ENCODE measurements around the gene C1QTNF7. TPM values are rescaled to one million over a fixed set of nuclear protein-coding genes. Genes with fewer than 3 reads are reported as not detected.
A peak's percentile ranks its signal among the peaks of the same experiment; 100 is the strongest.

The C1QTNF7 gene
- total and polyA plus RNA-seq, 2 donors: 0.61 to 0.94 TPM

GRCh38 chr4:15443371-15444160 lies 15.7 kb downstream of the C1QTNF7 start:
- no peak for DNase-seq (ENCODE audit: low read depth in 6 of 9, low spot score in 9 of 9)
- H3K4me1 ChIP-seq (ENCODE audit: control insufficient read depth in 2 of 2, insufficient read depth in 2 of 2, low read length in 2 of 2): peaks cover 0 to 5% of the 10 kb centered on the region in 2 donors
- no peak overlapping the region for H3K27ac ChIP-seq (ENCODE audit: low read depth in 1 of 2, low read length in 1 of 2)
- H3K36me3 ChIP-seq (ENCODE audit: control insufficient read depth in 2 of 2, insufficient read depth in 2 of 2, low read length in 1 of 2): no peaks in the 10 kb centered on the region
- no peak overlapping the region for H3K4me3 ChIP-seq (ENCODE audit: low read length in 2 of 2)
- no peaks in the 10 kb centered on the region for H3K27me3 ChIP-seq (ENCODE audit: control insufficient read depth in 2 of 2, insufficient read depth in 1 of 2, low read length in 1 of 2)
- no peaks in the 10 kb centered on the region for H3K9me3 ChIP-seq (ENCODE audit: control insufficient read depth in 2 of 2, insufficient read depth in 1 of 2, low read length in 1 of 2)
- 97% methylated on average over 2 of the region's 2 CpGs for WGBS

DNA sequence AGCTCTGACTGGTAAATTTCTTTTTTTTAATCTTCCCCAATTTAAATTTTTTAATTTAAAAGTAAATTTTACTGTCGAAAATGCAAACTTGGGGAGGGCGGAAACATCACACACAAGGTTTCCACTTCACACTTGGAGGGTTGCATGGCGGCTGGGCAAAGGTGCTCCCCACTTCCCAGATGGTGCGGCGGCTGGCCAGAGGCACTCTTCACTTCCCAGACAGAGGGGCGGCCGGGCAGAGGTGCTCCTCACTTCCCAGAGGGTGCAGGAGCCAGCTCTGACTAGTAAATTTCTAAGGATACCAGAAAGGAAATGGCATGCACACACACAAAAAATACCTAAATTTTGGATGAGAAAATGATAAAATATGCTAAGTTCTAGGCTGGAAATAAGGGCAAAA lies 16.4 kb downstream of the C1QTNF7 start:
- DNase-seq (ENCODE audit: low read depth in 6 of 9, low spot score in 9 of 9): no peak
- H3K27me3 ChIP-seq (ENCODE audit: control insufficient read depth in 2 of 2, insufficient read depth in 1 of 2, low read length in 1 of 2): no peaks in the 10 kb centered on the region
- H3K36me3 ChIP-seq (ENCODE audit: control insufficient read depth in 2 of 2, insufficient read depth in 2 of 2, low read length in 1 of 2): no peaks in the 10 kb centered on the region
- WGBS: 97% methylated on average over 7 of the region's 7 CpGs
- no peak overlapping the region for H3K4me3 ChIP-seq (ENCODE audit: low read length in 2 of 2)
- H3K4me1 ChIP-seq (ENCODE audit: control insufficient read depth in 2 of 2, insufficient read depth in 2 of 2, low read length in 2 of 2): peaks cover 0 to 5% of the 10 kb centered on the region in 2 donors
- H3K9me3 ChIP-seq (ENCODE audit: control insufficient read depth in 2 of 2, insufficient read depth in 1 of 2, low read length in 1 of 2): no peaks in the 10 kb centered on the region
- no peak overlapping the region for H3K27ac ChIP-seq (ENCODE audit: low read depth in 1 of 2, low read length in 1 of 2)

DNA sequence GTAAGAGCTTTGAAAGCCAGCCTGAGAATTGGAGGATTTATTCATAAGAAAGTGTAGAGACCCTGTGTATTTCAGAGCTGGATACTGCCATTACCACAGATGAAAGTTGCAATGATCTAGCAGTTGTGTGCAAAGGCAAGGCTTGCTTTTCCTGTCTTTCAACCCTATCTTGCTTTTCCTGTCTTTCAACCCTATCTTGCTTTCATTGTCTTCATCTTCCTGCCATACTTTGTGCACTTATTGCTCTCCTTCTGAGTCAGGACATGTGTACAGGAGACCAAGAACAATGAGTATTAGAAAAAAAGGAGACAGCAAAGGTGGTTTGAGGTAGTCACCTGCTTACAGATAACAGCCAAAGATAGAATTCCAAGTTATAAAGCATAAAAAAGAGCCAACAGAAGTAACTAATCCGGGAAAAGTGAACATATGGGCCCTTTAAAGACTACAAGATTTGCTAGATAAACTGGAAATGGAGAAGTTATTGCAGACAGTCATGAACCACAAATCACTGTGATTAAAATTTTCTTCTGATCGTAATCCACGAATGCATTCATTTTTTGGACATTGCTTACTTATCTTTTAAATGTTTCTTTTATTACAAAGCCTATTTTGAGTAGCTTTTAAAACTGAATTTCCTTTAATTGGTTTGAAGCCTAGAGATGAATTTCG lies 17.2 kb downstream of the C1QTNF7 start:
- Histone ChIP-seq H3K27me3 (ENCODE audit: control insufficient read depth in 2 of 2, insufficient read depth in 1 of 2, low read length in 1 of 2) (no peaks in the 10 kb centered on the region), H3K27ac (ENCODE audit: low read depth in 1 of 2, low read length in 1 of 2) (peak overlapping the region in 1 of 2 donors; percentile 29), H3K36me3 (ENCODE audit: control insufficient read depth in 2 of 2, insufficient read depth in 2 of 2, low read length in 1 of 2) (no peaks in the 10 kb centered on the region), H3K4me3 (ENCODE audit: low read length in 2 of 2) (no peak overlapping the region), H3K9me3 (ENCODE audit: control insufficient read depth in 2 of 2, insufficient read depth in 1 of 2, low read length in 1 of 2) (no peaks in the 10 kb centered on the region), H3K4me1 (ENCODE audit: control insufficient read depth in 2 of 2, insufficient read depth in 2 of 2, low read length in 2 of 2) (peaks cover 0 to 5% of the 10 kb centered on the region in 2 donors)
- DNase-seq (ENCODE audit: low read depth in 6 of 9, low spot score in 9 of 9): peak in 4 of 9 donors; percentile 6 to 42 (median 10)
- WGBS: 60% methylated on average over 4 of the region's 4 CpGs

- DNase-seq (ENCODE audit: low read depth in 6 of 9, low spot score in 9 of 9): no peak
- Histone ChIP-seq H3K27me3 (ENCODE audit: control insufficient read depth in 2 of 2, insufficient read depth in 1 of 2, low read length in 1 of 2) (no peaks in the 10 kb centered on the region), H3K4me3 (ENCODE audit: low read length in 2 of 2) (no peak overlapping the region), H3K27ac (ENCODE audit: low read depth in 1 of 2, low read length in 1 of 2) (no peak overlapping the region), H3K4me1 (ENCODE audit: control insufficient read depth in 2 of 2, insufficient read depth in 2 of 2, low read length in 2 of 2) (no peaks in the 10 kb centered on the region), H3K9me3 (ENCODE audit: control insufficient read depth in 2 of 2, insufficient read depth in 1 of 2, low read length in 1 of 2) (no peaks in the 10 kb centered on the region), H3K36me3 (ENCODE audit: control insufficient read depth in 2 of 2, insufficient read depth in 2 of 2, low read length in 1 of 2) (no peaks in the 10 kb centered on the region)
- WGBS: 38% methylated on average over 1 of the region's 1 CpG
Observed at GRCh38 chr4:15451181-15451865, 23.5 kb downstream of the C1QTNF7 start.

- WGBS: 97% methylated on average over 4 of the region's 4 CpGs
- H3K27ac ChIP-seq (ENCODE audit: low read depth in 1 of 2, low read length in 1 of 2): no peak overlapping the region
- H3K27me3 ChIP-seq (ENCODE audit: control insufficient read depth in 2 of 2, insufficient read depth in 1 of 2, low read length in 1 of 2): no peaks in the 10 kb centered on the region
- H3K9me3 ChIP-seq (ENCODE audit: control insufficient read depth in 2 of 2, insufficient read depth in 1 of 2, low read length in 1 of 2): no peaks in the 10 kb centered on the region
- no peaks in the 10 kb centered on the region for H3K36me3 ChIP-seq (ENCODE audit: control insufficient read depth in 2 of 2, insufficient read depth in 2 of 2, low read length in 1 of 2)
- DNase-seq (ENCODE audit: low read depth in 6 of 9, low spot score in 9 of 9): no peak
- no peak overlapping the region for H3K4me3 ChIP-seq (ENCODE audit: low read length in 2 of 2)
- peaks cover 0 to 2% of the 10 kb centered on the region in 2 donors for H3K4me1 ChIP-seq (ENCODE audit: control insufficient read depth in 2 of 2, insufficient read depth in 2 of 2, low read length in 2 of 2)
Observed at GRCh38 chr4:15451866-15452765, 24.3 kb downstream of the C1QTNF7 start.

DNA sequence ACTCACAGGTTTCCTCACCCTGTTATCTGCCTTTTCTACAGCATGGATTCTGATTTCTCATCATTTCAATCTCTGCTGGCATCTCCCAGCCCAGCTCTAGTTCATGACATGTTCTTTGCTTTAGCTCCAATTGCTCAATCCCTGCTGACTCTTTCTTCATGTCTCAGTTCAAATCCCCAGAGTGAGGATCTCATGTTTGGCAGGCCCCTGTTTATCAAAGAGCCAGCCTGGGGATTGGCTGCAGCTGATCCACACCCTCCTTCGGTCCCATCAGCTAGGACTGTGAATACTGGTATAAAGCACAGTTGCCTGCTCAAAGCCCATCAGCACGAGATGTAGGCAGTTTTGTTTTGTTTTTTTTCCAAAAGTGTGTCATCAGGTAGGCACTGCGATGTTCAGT lies 27.5 kb downstream of the C1QTNF7 start:
- no peaks in the 10 kb centered on the region for H3K36me3 ChIP-seq (ENCODE audit: control insufficient read depth in 2 of 2, insufficient read depth in 2 of 2, low read length in 1 of 2)
- WGBS: 95% methylated on average over 3 of the region's 3 CpGs
- no peak for DNase-seq (ENCODE audit: low read depth in 6 of 9, low spot score in 9 of 9)
- no peaks in the 10 kb centered on the region for H3K27me3 ChIP-seq (ENCODE audit: control insufficient read depth in 2 of 2, insufficient read depth in 1 of 2, low read length in 1 of 2)
- H3K4me1 ChIP-seq (ENCODE audit: control insufficient read depth in 2 of 2, insufficient read depth in 2 of 2, low read length in 2 of 2): peaks cover 0 to 4% of the 10 kb centered on the region in 2 donors
- no peak overlapping the region for H3K4me3 ChIP-seq (ENCODE audit: low read length in 2 of 2)
- no peak overlapping the region for H3K27ac ChIP-seq (ENCODE audit: low read depth in 1 of 2, low read length in 1 of 2)
- no peaks in the 10 kb centered on the region for H3K9me3 ChIP-seq (ENCODE audit: control insufficient read depth in 2 of 2, insufficient read depth in 1 of 2, low read length in 1 of 2)

DNA sequence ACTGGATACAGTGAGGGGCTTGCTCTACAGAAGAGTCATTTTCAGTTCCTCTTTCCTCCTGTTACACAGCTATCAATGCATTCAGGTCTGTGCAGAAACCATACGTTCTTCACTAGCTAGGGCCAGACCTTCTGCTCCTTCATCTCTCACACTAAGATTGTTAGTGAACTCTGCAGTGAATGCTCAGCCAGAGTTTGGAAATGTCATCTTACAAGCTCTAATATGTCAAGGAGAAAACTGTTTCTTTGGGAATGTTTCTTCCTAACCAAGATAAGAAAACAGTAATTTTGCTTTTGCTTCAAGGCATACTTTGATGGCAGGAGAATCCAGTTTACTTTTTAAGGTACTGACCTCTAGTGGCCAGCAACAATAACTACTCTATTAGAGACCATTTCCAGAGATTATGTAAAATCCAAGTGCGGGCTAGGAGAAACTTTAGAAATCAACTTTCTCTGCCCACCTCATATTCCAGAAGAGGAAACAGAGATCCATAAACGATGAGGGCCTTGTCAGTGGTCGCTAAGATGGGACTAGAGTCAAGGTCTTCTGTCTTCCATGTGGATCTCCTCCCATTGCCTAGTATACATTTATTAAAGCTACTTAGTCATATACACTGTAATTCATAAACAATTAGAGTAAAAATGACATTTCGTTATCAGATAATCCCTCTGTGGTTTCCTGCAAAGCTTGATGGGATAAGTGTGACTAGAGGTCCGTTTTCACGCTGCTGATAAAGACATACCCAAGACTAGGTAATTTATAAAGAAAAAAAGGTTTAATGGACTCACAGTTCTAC lies 29.8 kb downstream of the C1QTNF7 start:
- Histone ChIP-seq H3K4me3 (ENCODE audit: low read length in 2 of 2) (no peak overlapping the region), H3K4me1 (ENCODE audit: control insufficient read depth in 2 of 2, insufficient read depth in 2 of 2, low read length in 2 of 2) (peaks cover 0 to 4% of the 10 kb centered on the region in 2 donors), H3K27me3 (ENCODE audit: control insufficient read depth in 2 of 2, insufficient read depth in 1 of 2, low read length in 1 of 2) (no peaks in the 10 kb centered on the region), H3K27ac (ENCODE audit: low read depth in 1 of 2, low read length in 1 of 2) (no peak overlapping the region), H3K9me3 (ENCODE audit: control insufficient read depth in 2 of 2, insufficient read depth in 1 of 2, low read length in 1 of 2) (no peaks in the 10 kb centered on the region), H3K36me3 (ENCODE audit: control insufficient read depth in 2 of 2, insufficient read depth in 2 of 2, low read length in 1 of 2) (no peaks in the 10 kb centered on the region)
- DNase-seq (ENCODE audit: low read depth in 6 of 9, low spot score in 9 of 9): peak in 7 of 9 donors; percentile 28 to 75 (median 48)
- WGBS: 40% methylated on average over 7 of the region's 7 CpGs

DNA sequence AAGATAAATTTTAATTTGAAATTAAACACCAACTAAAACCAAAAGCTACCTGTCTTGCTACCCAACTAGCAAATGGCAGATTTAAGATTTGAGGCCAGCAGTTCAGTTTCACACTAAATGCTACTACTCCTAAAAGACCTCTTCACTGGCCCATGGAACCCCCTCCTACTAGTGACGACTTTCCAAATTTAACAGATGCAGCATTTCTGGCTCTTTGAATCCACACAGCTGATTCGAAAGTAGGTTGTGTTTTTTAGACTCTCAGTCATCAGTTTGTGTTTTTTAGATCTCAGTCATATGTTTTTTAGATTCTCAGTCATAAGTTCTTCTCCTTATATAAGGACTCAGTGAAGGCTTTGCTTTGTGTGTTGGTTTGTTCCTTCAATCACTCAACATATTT lies 30.8 kb downstream of the C1QTNF7 start:
- Histone ChIP-seq H3K4me3 (ENCODE audit: low read length in 2 of 2) (no peak overlapping the region), H3K9me3 (ENCODE audit: control insufficient read depth in 2 of 2, insufficient read depth in 1 of 2, low read length in 1 of 2) (no peaks in the 10 kb centered on the region), H3K36me3 (ENCODE audit: control insufficient read depth in 2 of 2, insufficient read depth in 2 of 2, low read length in 1 of 2) (no peaks in the 10 kb centered on the region), H3K27me3 (ENCODE audit: control insufficient read depth in 2 of 2, insufficient read depth in 1 of 2, low read length in 1 of 2) (no peaks in the 10 kb centered on the region), H3K4me1 (ENCODE audit: control insufficient read depth in 2 of 2, insufficient read depth in 2 of 2, low read length in 2 of 2) (peaks cover 0 to 4% of the 10 kb centered on the region in 2 donors), H3K27ac (ENCODE audit: low read depth in 1 of 2, low read length in 1 of 2) (no peak overlapping the region)
- no peak for DNase-seq (ENCODE audit: low read depth in 6 of 9, low spot score in 9 of 9)
- 95% methylated on average over 2 of the region's 2 CpGs for WGBS

All from thymus (tissue), 11 donors.